ENCODE results near the gene RCC2. TPM values are rescaled to one million over a fixed set of nuclear protein-coding genes. Genes with fewer than 3 reads are reported as not detected.

RCC2 gene
- total RNA-seq, 1 experiment from 2014 or later = 82.7 TPM

GRCh38 chr1:17400725-17401341, 38.6 kb downstream of the RCC2 start:
- DNase-seq (no peak), ATAC-seq (no peak)
- H3K9me2 ChIP-seq (replicated peaks; ENCODE audit: low read length) = no peaks in the 10 kb centered on the region
- H3K27ac ChIP-seq (ENCODE audit: low read length) = no peak overlapping the region
- no peaks in the 10 kb centered on the region for H3F3A ChIP-seq (ENCODE audit: low read length, unreplicated experiment)
- H3K4me2 ChIP-seq (ENCODE audit: low read length) = no peak overlapping the region
- H3K4me3 ChIP-seq (ENCODE audit: low read length) = no peak overlapping the region
- no peaks in the 10 kb centered on the region for H3K79me2 ChIP-seq (ENCODE audit: low read length)
- CTCF ChIA-PET = no interaction called here
- no peak for TF ChIP-seq CTCF (conservative IDR thresholded peaks at IDR 0.05; ENCODE audit: low read depth, low read length)
- no peaks in the 10 kb centered on the region for H4K20me1 ChIP-seq (ENCODE audit: low read length)
- POLR2A ChIA-PET (ENCODE audit: unreplicated experiment) = no interaction called here
- H3K9me3 ChIP-seq (ENCODE audit: low read length) = no peaks in the 10 kb centered on the region
- intact Hi-C loops (cut with micrococcal nuclease) = loop anchor here (10.0 kb wide), 1 partner anchor 276 kb away; no protein-coding TSS in a partner anchor
- H3K4me1 ChIP-seq (ENCODE audit: insufficient read depth, low read length) = peaks cover 11% of the 10 kb centered on the region
- no peaks in the 10 kb centered on the region for H3K27me3 ChIP-seq (ENCODE audit: low read length)
- H3K9ac ChIP-seq (ENCODE audit: low read length) = no peak overlapping the region
- no peaks in the 10 kb centered on the region for H3K36me3 ChIP-seq (ENCODE audit: low read depth, low read length)
- BruUV-seq (replicated peaks) = no TSS peak
- no peak overlapping the region for H2AFZ ChIP-seq (ENCODE audit: low read length)

- H3K9ac ChIP-seq (ENCODE audit: low read length) = no peak overlapping the region
- H3K9me2 ChIP-seq (replicated peaks; ENCODE audit: low read length) = no peaks in the 10 kb centered on the region
- H2AFZ ChIP-seq (ENCODE audit: low read length) = no peak overlapping the region
- intact Hi-C loops (cut with micrococcal nuclease) = no loop called here
- CTCF ChIA-PET = no interaction called here
- no peaks in the 10 kb centered on the region for H4K20me1 ChIP-seq (ENCODE audit: low read length)
- no peaks in the 10 kb centered on the region for H3F3A ChIP-seq (ENCODE audit: low read length, unreplicated experiment)
- no TSS peak for BruUV-seq (replicated peaks)
- H3K9me3 ChIP-seq (ENCODE audit: low read length) = no peaks in the 10 kb centered on the region
- POLR2A ChIA-PET (ENCODE audit: unreplicated experiment) = no interaction called here
- peaks cover 6% of the 10 kb centered on the region for H3K4me1 ChIP-seq (ENCODE audit: insufficient read depth, low read length)
- TF ChIP-seq CTCF (conservative IDR thresholded peaks at IDR 0.05; ENCODE audit: low read depth, low read length) = no peak
- no peak for TF ChIP-seq EZH2phosphoT487 (IDR thresholded peaks at IDR 0.05; ENCODE audit: borderline replicate concordance, low read length)
- TF ChIP-seq EZH2 (IDR thresholded peaks at IDR 0.05; ENCODE audit: low read length, unreplicated experiment) = no peak
- no peak overlapping the region for H3K4me2 ChIP-seq (ENCODE audit: low read length)
- H3K36me3 ChIP-seq (ENCODE audit: low read depth, low read length) = no peaks in the 10 kb centered on the region
- H3K27me3 ChIP-seq (ENCODE audit: low read length) = no peaks in the 10 kb centered on the region
- H3K79me2 ChIP-seq (ENCODE audit: low read length) = no peaks in the 10 kb centered on the region
- H3K4me3 ChIP-seq (ENCODE audit: low read length) = no peak overlapping the region
- no peak for DNase-seq
- ATAC-seq = no peak
- no peak overlapping the region for H3K27ac ChIP-seq (ENCODE audit: low read length)
Observed at GRCh38 chr1:17397910-17398695, 41.4 kb downstream of the RCC2 start.

- POLR2A ChIA-PET (ENCODE audit: unreplicated experiment) = no interaction called here
- Histone ChIP-seq H3K4me2 (ENCODE audit: low read length) (no peak overlapping the region), H2AFZ (ENCODE audit: low read length) (no peak overlapping the region), H3K9ac (ENCODE audit: low read length) (no peak overlapping the region), H3F3A (ENCODE audit: low read length, unreplicated experiment) (no peaks in the 10 kb centered on the region), H3K9me2 (replicated peaks; ENCODE audit: low read length) (no peaks in the 10 kb centered on the region), H3K9me3 (ENCODE audit: low read length) (no peaks in the 10 kb centered on the region), H3K36me3 (ENCODE audit: low read depth, low read length) (no peaks in the 10 kb centered on the region), H3K79me2 (ENCODE audit: low read length) (no peaks in the 10 kb centered on the region), H3K27me3 (ENCODE audit: low read length) (no peaks in the 10 kb centered on the region; the same call in 1 of the 2 replicates), H3K4me1 (ENCODE audit: insufficient read depth, low read length) (no peaks in the 10 kb centered on the region), H3K4me3 (ENCODE audit: low read length) (no peak overlapping the region), H4K20me1 (ENCODE audit: low read length) (no peaks in the 10 kb centered on the region), H3K27ac (ENCODE audit: low read length) (no peak overlapping the region)
- intact Hi-C loops (cut with micrococcal nuclease) = no loop called here
- BruUV-seq (replicated peaks) = no TSS peak
- TF ChIP-seq EZH2phosphoT487 (IDR thresholded peaks at IDR 0.05; ENCODE audit: borderline replicate concordance, low read length) = no peak
- TF ChIP-seq EZH2 (IDR thresholded peaks at IDR 0.05; ENCODE audit: low read length, unreplicated experiment) = no peak
- no peak for TF ChIP-seq CTCF (conservative IDR thresholded peaks at IDR 0.05; ENCODE audit: low read depth, low read length)
- ATAC-seq = no peak
- CTCF ChIA-PET = no interaction called here
- no peak for DNase-seq
Observed at GRCh38 chr1:17393230-17393629, 46.2 kb downstream of the RCC2 start.

Data from PC-3 (cell line).